Endodermal cell (in vitro differentiated cells): ENCODE data around the gene TLE5. TPM values are rescaled to one million over a fixed set of nuclear protein-coding genes. Genes with fewer than 3 reads are reported as not detected.
A peak's percentile ranks its signal among the peaks of the same experiment; 100 is the strongest.

ENCODE experiments used
- DNase-seq: peaks from one replicate; pipeline ENCODE4 v3.0.0-alpha.2; 2017
- H3K27ac ChIP-seq: 2 replicates; pipeline ENCODE4 v1.5.1; 2013; ENCODE audit warnings: mild to moderate bottlenecking, low read depth, low read length, moderate library complexity
- H3K27me3 ChIP-seq: 2 replicates; pipeline ENCODE4 v1.6.1; 2013; ENCODE audit warnings: mild to moderate bottlenecking, low read length, moderate library complexity; ENCODE audit not compliant: insufficient read depth, control insufficient read depth, poor library complexity, severe bottlenecking
- H3K36me3 ChIP-seq: 2 replicates; pipeline ENCODE4 v1.7.0; 2013; ENCODE audit warnings: mild to moderate bottlenecking, low read length, moderate library complexity; ENCODE audit not compliant: control insufficient read depth, insufficient read depth
- H3K4me1 ChIP-seq: one replicate; pipeline ENCODE4 v1.7.0; 2013; ENCODE audit warnings: low read length; ENCODE audit not compliant: control insufficient read depth, insufficient read depth
- H3K4me3 ChIP-seq: 2 replicates; pipeline ENCODE4 v1.5.1; 2013; ENCODE audit warnings: mild to moderate bottlenecking, low read length, moderate library complexity
- H3K9ac ChIP-seq: 2 replicates; pipeline ENCODE4 v1.6.1; 2013; ENCODE audit warnings: mild to moderate bottlenecking, low read length, moderate library complexity; ENCODE audit not compliant: poor library complexity, severe bottlenecking; ENCODE audit errors: extremely low read depth
- H3K9me3 ChIP-seq: 2 replicates; pipeline ENCODE4 v1.6.1; 2013; ENCODE audit warnings: mild to moderate bottlenecking, low read length, moderate library complexity; ENCODE audit not compliant: control insufficient read depth
- H3K27ac Mint-ChIP-seq: 2 replicates; pipeline ENCODE4 v1.8.0; 2020; ENCODE audit warnings: mixed read lengths
- H3K27me3 Mint-ChIP-seq: 2 replicates; pipeline ENCODE4 v1.8.0; 2021; ENCODE audit warnings: mild to moderate bottlenecking, mixed read lengths; ENCODE audit not compliant: insufficient read depth
- H3K36me3 Mint-ChIP-seq: 2 replicates; pipeline ENCODE4 v1.8.0; 2020; ENCODE audit warnings: low read depth, mixed read lengths
- H3K4me1 Mint-ChIP-seq: 2 replicates; pipeline ENCODE4 v1.8.0; 2020; ENCODE audit warnings: mixed read lengths
- H3K4me3 Mint-ChIP-seq: 2 replicates; pipeline ENCODE4 v1.8.0; 2020; ENCODE audit warnings: mild to moderate bottlenecking, moderate library complexity, mixed read lengths
- H3K9me3 Mint-ChIP-seq: 2 replicates; pipeline ENCODE4 v1.8.0; 2020; ENCODE audit warnings: mild to moderate bottlenecking, mixed read lengths
- WGBS, 2 experiments: methylation state at CpG; one replicate each; pipeline versions ENCODE4 v1.1.5 to v1.1.7; 2013; ENCODE audit warnings: missing lambda C conversion rate in 2 of 2, mixed read lengths in 1 of 2; ENCODE audit not compliant: insufficient coverage in 1 of 2, insufficient read length in 1 of 2; 5-methylcytosine and 5-hydroxymethylcytosine counted together
- total RNA-seq, 2 donors: library from RNA; stranded (reverse); fragmentation: NEBNext Ultra II Directional in 1 of 2; extraction: Animal tissue kit (Norgen Biotek cat#: 25700) in 1 of 2; gene quantifications; 2 replicates in 1 of 2; 3 replicates in 1 of 2; pipeline ENCODE4 v1.2.1, GENCODE V29; 2021
- TF ChIP-seq, protein P1 (sequence below): fragments of 200-600 bp; sonication (generic); conservative IDR thresholded peaks from 2 replicates; pipeline ENCODE4 v1.5.0; 2021; ENCODE audit warnings: antibody characterized with exemption, mild to moderate bottlenecking

The TLE5 gene
- total RNA-seq, 2 donors from 2014 or later = 488 to 575 TPM

DNA sequence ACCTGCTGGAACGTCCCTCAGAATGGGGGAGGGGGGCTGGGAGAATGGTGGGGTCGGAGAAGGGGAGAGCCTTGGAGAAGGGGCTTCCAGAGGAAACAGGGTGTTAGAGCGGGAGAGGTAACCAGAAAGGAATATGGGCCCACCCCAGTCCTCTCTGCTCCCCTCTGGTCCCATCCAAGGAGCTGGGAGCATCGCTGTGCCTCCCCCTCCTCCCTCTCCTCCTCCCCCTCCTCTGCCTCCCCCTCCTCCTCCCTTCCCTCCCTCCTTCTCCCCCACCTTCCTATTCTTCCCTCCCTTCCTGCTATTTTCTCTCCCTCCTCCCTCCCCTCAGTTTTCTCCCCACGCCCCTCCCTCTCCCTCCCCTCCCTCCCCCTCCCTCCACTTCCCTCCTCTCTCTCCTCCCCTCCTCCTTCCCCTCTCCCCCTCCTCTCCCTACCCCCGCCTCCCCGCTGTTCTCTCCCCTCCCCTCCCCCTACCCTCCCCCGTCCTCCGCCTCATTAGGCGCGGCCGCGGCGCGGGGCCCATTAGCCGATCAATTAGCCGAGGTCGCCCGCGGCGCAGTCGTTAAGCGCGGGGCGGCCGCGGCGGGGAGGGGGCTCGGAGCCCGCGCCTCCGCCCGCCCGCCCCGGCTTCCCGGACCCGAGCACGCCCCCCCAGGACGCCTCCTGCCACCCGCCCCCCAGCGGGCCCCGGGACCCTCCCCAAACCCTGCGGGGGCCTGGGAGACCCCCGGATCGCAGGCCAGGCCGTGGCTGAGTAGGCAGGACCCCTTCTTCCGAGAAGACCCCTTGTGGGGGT lies 15.4 kb downstream of the TLE5 start:
- H3K4me1 ChIP-seq = peaks cover under 1% of the 10 kb centered on the region
- 1% methylated on average over 33 of the region's 47 CpGs; no CpG with 5 or more reads in 1 of the 2 experiments for WGBS, 2 experiments
- H3K9ac ChIP-seq = peak overlapping the region; percentile 32
- no peaks in the 10 kb centered on the region for H3K36me3 ChIP-seq
- no peaks in the 10 kb centered on the region for H3K36me3 Mint-ChIP-seq
- no peaks in the 10 kb centered on the region for H3K9me3 ChIP-seq
- H3K27ac ChIP-seq = no peak overlapping the region
- H3K4me3 Mint-ChIP-seq = peak overlapping the region; percentile 56
- TF ChIP-seq, protein P1, sequence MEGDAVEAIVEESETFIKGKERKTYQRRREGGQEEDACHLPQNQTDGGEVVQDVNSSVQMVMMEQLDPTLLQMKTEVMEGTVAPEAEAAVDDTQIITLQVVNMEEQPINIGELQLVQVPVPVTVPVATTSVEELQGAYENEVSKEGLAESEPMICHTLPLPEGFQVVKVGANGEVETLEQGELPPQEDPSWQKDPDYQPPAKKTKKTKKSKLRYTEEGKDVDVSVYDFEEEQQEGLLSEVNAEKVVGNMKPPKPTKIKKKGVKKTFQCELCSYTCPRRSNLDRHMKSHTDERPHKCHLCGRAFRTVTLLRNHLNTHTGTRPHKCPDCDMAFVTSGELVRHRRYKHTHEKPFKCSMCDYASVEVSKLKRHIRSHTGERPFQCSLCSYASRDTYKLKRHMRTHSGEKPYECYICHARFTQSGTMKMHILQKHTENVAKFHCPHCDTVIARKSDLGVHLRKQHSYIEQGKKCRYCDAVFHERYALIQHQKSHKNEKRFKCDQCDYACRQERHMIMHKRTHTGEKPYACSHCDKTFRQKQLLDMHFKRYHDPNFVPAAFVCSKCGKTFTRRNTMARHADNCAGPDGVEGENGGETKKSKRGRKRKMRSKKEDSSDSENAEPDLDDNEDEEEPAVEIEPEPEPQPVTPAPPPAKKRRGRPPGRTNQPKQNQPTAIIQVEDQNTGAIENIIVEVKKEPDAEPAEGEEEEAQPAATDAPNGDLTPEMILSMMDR = no peak
- peaks cover 12% of the 10 kb centered on the region for H3K4me1 Mint-ChIP-seq
- peaks cover 3% of the 10 kb centered on the region for H3K27me3 Mint-ChIP-seq
- no peaks in the 10 kb centered on the region for H3K27me3 ChIP-seq
- peak overlapping the region; percentile 71 for H3K4me3 ChIP-seq
- H3K9me3 Mint-ChIP-seq = no peaks in the 10 kb centered on the region
- DNase-seq = peak; percentile 91
- H3K27ac Mint-ChIP-seq = no peak overlapping the region

DNA sequence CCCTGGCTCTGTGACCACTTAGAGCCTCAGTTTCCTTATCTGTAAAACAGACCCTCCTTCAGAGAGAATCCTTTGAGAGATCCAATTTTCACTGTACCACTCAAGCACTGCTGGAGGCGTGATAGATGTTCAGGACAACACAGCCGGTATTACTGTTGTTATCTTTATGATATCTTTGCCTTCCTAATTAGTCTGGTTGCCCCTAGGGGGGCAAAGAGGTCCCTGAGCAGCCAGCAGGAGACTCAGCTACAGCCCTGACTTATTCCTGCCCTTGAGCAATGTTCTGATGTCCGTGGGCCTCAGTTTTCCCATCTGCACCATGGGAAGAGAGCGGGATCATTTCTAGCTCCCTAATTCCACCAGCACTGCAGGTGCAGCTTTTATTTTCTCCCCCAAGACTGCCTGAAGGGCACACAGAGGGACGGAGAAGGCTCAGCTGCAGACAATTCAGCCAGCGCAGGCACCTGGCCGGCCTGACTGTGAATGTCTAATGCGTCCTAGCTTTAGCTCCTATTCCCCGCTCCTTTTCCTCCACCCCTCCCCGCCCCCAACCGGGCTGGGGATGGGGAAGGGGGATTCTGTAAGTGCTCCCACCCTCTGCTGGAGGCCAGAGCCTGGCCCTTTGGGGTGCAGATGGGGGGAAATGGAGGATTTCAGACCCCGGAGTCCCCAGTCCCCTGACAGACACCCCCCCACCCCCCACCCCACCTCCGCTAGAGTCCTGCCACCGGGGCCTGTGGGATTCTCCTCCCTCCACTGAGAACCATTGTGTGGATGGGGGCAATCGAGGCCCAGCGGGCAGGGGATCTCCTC lies 16.2 kb downstream of the TLE5 start:
- Histone ChIP-seq H3K27ac (no peak overlapping the region), H3K27me3 (no peaks in the 10 kb centered on the region), H3K4me1 (peaks cover 5% of the 10 kb centered on the region), H3K9me3 (no peaks in the 10 kb centered on the region), H3K4me3 (no peak overlapping the region), H3K9ac (no peak overlapping the region), H3K36me3 (no peaks in the 10 kb centered on the region)
- peak overlapping the region; percentile 64 for H3K27ac Mint-ChIP-seq
- TF ChIP-seq, protein P1 = no peak
- peak overlapping the region; percentile 18 for H3K4me3 Mint-ChIP-seq
- DNase-seq = peak; percentile 87
- H3K4me1 Mint-ChIP-seq = peaks cover 16% of the 10 kb centered on the region
- H3K27me3 Mint-ChIP-seq = peaks cover 5% of the 10 kb centered on the region
- WGBS, 2 experiments = 18 to 19% methylated on average over 3 to 10 of the region's 16 CpGs
- no peaks in the 10 kb centered on the region for H3K36me3 Mint-ChIP-seq
- no peaks in the 10 kb centered on the region for H3K9me3 Mint-ChIP-seq

DNA sequence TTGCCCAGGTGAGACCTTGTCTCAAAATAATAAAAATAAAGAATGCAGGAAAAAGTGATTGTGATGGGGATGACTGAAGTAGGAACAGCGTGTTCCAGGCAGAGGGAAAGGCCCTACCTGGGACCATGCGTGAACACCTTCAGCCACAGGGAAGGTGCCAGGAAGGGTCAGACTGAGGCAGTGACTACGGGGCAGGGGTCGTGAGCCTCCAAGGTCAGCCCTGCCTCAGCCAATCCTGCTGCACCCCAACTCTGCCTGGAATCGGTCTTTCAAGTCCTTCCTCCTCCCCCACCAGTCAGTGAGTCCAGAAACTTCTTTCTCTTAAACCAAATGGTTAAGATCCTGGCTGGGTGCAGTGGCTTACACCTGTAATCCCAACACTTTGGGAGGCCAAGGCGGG lies 17.1 kb downstream of the TLE5 start:
- no peaks in the 10 kb centered on the region for H3K36me3 Mint-ChIP-seq
- H3K27ac ChIP-seq = no peak overlapping the region
- 74 to 88% methylated on average over 5 to 6 of the region's 6 CpGs for WGBS, 2 experiments
- H3K9me3 Mint-ChIP-seq = no peaks in the 10 kb centered on the region
- TF ChIP-seq, protein P1 = no peak
- no peak overlapping the region for H3K4me3 Mint-ChIP-seq
- no peak for DNase-seq
- peaks cover 16% of the 10 kb centered on the region for H3K4me1 Mint-ChIP-seq
- H3K27me3 Mint-ChIP-seq = peaks cover 6% of the 10 kb centered on the region
- no peaks in the 10 kb centered on the region for H3K36me3 ChIP-seq
- no peaks in the 10 kb centered on the region for H3K9me3 ChIP-seq
- peaks cover 5% of the 10 kb centered on the region for H3K4me1 ChIP-seq
- no peak overlapping the region for H3K9ac ChIP-seq
- H3K27ac Mint-ChIP-seq = no peak overlapping the region
- H3K4me3 ChIP-seq = no peak overlapping the region
- H3K27me3 ChIP-seq = no peaks in the 10 kb centered on the region
